Esophagus muscularis mucosa (tissue), 4 donors: ENCODE measurements around the gene SLX4IP. TPM values are rescaled to one million over a fixed set of nuclear protein-coding genes. Genes with fewer than 3 reads are reported as not detected.

Experiments
- DNase-seq: peaks from one replicate; pipeline ENCODE4 v3.0.0-alpha.2; 2017; ENCODE audit errors: extremely low spot score
- H3K27ac ChIP-seq, 4 donors: fragments of 200-600 bp; sonication (generic); replicated peaks in 1 of 4; 1 replicate in 3 of 4; 2 replicates in 1 of 4; pipeline ENCODE4 v1.5.1; 2016 to 2019; ENCODE audit warnings: mild to moderate bottlenecking in 1 of 4
- H3K27me3 ChIP-seq, 4 donors: fragments of 200-600 bp; sonication (generic); one replicate each; pipeline versions ENCODE4 v1.5.1 to v1.6.0; 2016 to 2019
- H3K36me3 ChIP-seq, 4 donors: fragments of 200-600 bp; sonication (generic); one replicate each; pipeline ENCODE4 v1.5.1; 2016 to 2019
- H3K4me1 ChIP-seq, 4 donors: fragments of 200-600 bp; sonication (generic); one replicate each; pipeline ENCODE4 v1.5.1; 2016 to 2019
- H3K4me3 ChIP-seq, 4 donors: fragments of 200-600 bp; sonication (generic); 1 replicate in 2 of 4; 2 replicates in 2 of 4; pipeline ENCODE4 v1.5.1; 2016 to 2019; ENCODE audit warnings: mild to moderate bottlenecking in 4 of 4, moderate library complexity in 1 of 4
- H3K9me3 ChIP-seq, 4 donors: fragments of 200-600 bp; sonication (generic); 1 replicate in 3 of 4; 2 replicates in 1 of 4; pipeline ENCODE4 v1.5.1; 2016 to 2019
- CTCF ChIP-seq, 3 experiments: fragments of 200-600 bp in 2 of 3; fragments of 450-650 bp in 1 of 3; sonication (generic) in 2 of 3; IDR thresholded peaks; one replicate each; pipeline ENCODE4 v1.5.1; 2017 to 2019; ENCODE audit warnings: antibody characterized with exemption in 3 of 3, mild to moderate bottlenecking in 2 of 3, moderate library complexity in 1 of 3
- EP300 ChIP-seq: sonication (generic); formaldehyde crosslinking; IDR thresholded peaks from one replicate; pipeline ENCODE4 v1.6.1; 2017; ENCODE audit warnings: antibody characterized with exemption
- POLR2A ChIP-seq: fragments of 450-650 bp; IDR thresholded peaks from one replicate; pipeline ENCODE4 v1.6.1; 2017; ENCODE audit warnings: antibody characterized with exemption, moderate library complexity, mild to moderate bottlenecking, low read depth
- POLR2AphosphoS5 ChIP-seq, 2 donors: sonication (generic); formaldehyde crosslinking; IDR thresholded peaks; one replicate each; pipeline ENCODE4 v1.6.1; 2017; ENCODE audit warnings: antibody characterized with exemption in 2 of 2
- WGBS: methylation state at CpG from one replicate; pipeline ENCODE4 v1.1.5; 2018; 5-methylcytosine and 5-hydroxymethylcytosine counted together
- intact Hi-C: fragments of 100-400 bp; cut with DNase I; formaldehyde crosslinking; loops from one replicate; pipeline ENCODE4 v1.15.1; 2023
- total RNA-seq, 4 donors: library from RNA; depleted of rRNA; stranded (reverse); fragments of >200 nt; gene quantifications; one replicate each; pipeline versions ENCODE4 v1.1.0 to v1.2.1, GENCODE V29; 2016

The SLX4IP gene
- total RNA-seq, 4 donors from 2014 or later = 1.2 to 2.1 (median 1.5) TPM

- no peak overlapping the region for H3K27ac ChIP-seq
- WGBS = 85% methylated on average over 5 of the region's 5 CpGs
These were observed 5.6 kb upstream of the SLX4IP start for GRCh38 chr20:10429443-10429981.

GRCh38 chr20:10430000-10430466 lies 5.1 kb upstream of the SLX4IP start:
- Histone ChIP-seq H3K27ac (no peak overlapping the region), H3K9me3 (no peaks in the 10 kb centered on the region), H3K4me3 (no peak overlapping the region), H3K4me1 (peaks cover 31 to 68% (median 57%) of the 10 kb centered on the region in 4 donors), H3K27me3 (no peaks in the 10 kb centered on the region), H3K36me3 (no peaks in the 10 kb centered on the region)
- TF ChIP-seq EP300 = no peak
- TF ChIP-seq CTCF (IDR thresholded peaks at IDR 0.05) = no peak
- no peak for TF ChIP-seq POLR2AphosphoS5 (IDR thresholded peaks at IDR 0.05)
- no peak for TF ChIP-seq POLR2A
- intact Hi-C loops = loop anchor here (5.0 to 10.0 kb wide), 2 partner anchors 85 to 453 kb away; no protein-coding TSS in a partner anchor
- DNase-seq = no peak

More at GRCh38 chr20:10429443-10429981, 5.6 kb upstream of the SLX4IP start:
- intact Hi-C loops = loop anchor here (5.0 kb wide), 1 partner anchor 452 kb away; no protein-coding TSS in a partner anchor
- Histone ChIP-seq H3K4me1 (peaks cover 31 to 68% (median 57%) of the 10 kb centered on the region in 4 donors), H3K27me3 (no peaks in the 10 kb centered on the region), H3K9me3 (no peaks in the 10 kb centered on the region), H3K36me3 (peaks cover 0 to 1% (median 0%) of the 10 kb centered on the region in 4 donors), H3K4me3 (no peak overlapping the region)
- no peak for TF ChIP-seq POLR2A
- TF ChIP-seq POLR2AphosphoS5 (IDR thresholded peaks at IDR 0.05) = no peak
- no peak for TF ChIP-seq CTCF (IDR thresholded peaks at IDR 0.05)
- TF ChIP-seq EP300 = no peak
- no peak for DNase-seq

- Histone ChIP-seq H3K27me3 (no peaks in the 10 kb centered on the region), H3K36me3 (no peaks in the 10 kb centered on the region), H3K9me3 (no peaks in the 10 kb centered on the region), H3K4me3 (no peak overlapping the region), H3K27ac (no peak overlapping the region), H3K4me1 (peaks cover 33 to 73% (median 57%) of the 10 kb centered on the region in 4 donors)
- no peak for DNase-seq
- intact Hi-C loops = loop anchor here (10.0 kb wide), 1 partner anchor 84 kb away; no protein-coding TSS in a partner anchor
- WGBS = 91% methylated on average over 5 of the region's 5 CpGs
- no peak for TF ChIP-seq POLR2A
- no peak for TF ChIP-seq POLR2AphosphoS5 (IDR thresholded peaks at IDR 0.05)
- TF ChIP-seq CTCF (IDR thresholded peaks at IDR 0.05) = no peak
- no peak for TF ChIP-seq EP300
These were observed 4.4 kb upstream of the SLX4IP start for GRCh38 chr20:10430704-10431103.

GRCh38 chr20:10432079-10432478 lies 3.0 kb upstream of the SLX4IP start:
- no peak overlapping the region for H3K4me3 ChIP-seq
- H3K27ac ChIP-seq = no peak overlapping the region
- 91% methylated on average over 1 of the region's 1 CpG for WGBS
- no peaks in the 10 kb centered on the region for H3K9me3 ChIP-seq
- intact Hi-C loops = loop anchor here (10.0 kb wide), 1 partner anchor 83 kb away; no protein-coding TSS in a partner anchor
- no peak for TF ChIP-seq POLR2AphosphoS5 (IDR thresholded peaks at IDR 0.05)
- TF ChIP-seq EP300 = no peak
- no peak for TF ChIP-seq CTCF (IDR thresholded peaks at IDR 0.05)
- no peak for TF ChIP-seq POLR2A
- DNase-seq = no peak
- no peaks in the 10 kb centered on the region for H3K27me3 ChIP-seq
- H3K4me1 ChIP-seq = peaks cover 35 to 68% (median 50%) of the 10 kb centered on the region in 4 donors
- no peaks in the 10 kb centered on the region for H3K36me3 ChIP-seq
